Heart left ventricle (tissue), 13 donors: ENCODE results near the gene BBOX1.

ENCODE experiments used
- POLR2A ChIP-seq, 2 donors: fragments of 450-650 bp; IDR thresholded peaks; one replicate each; pipeline ENCODE4 v1.6.1; 2017; ENCODE audit warnings: antibody characterized with exemption in 2 of 2, mild to moderate bottlenecking in 2 of 2, moderate library complexity in 2 of 2
- TF ChIP-seq, protein P1 (sequence below), 12 donors: fragments of 200-600 bp; sonication (generic) in 4 of 12; IDR thresholded peaks; one replicate each; pipeline versions ENCODE4 v1.5.0 to v1.8.0; 2018 to 2022; ENCODE audit warnings: antibody characterized with exemption in 12 of 12, mild to moderate bottlenecking in 5 of 12
- donor health status: ischemic (EF 13 %, LVEDD 7.1; RV severe dilation, severe dysfunction).
- donor health status: DM: no; HTN: yes; CAD: no.
- donor health status: DM: no; HTN: no; CAD: no.
- donor health status: ischemic (EF 25% LVEDD 6.9; RV normal size, moderate dysfunction).
- donor health status: ischemic (EF 25% LVEDD 5.7; RV mildly dilated, moderate dysfunction).
- donor health status: ischemic (EF 35%, LVEDD 5.7; RV mildly dilated, moderate dysfunction).
- donor health status: nonischemic (EF 11% LVEDD 7.7; RV severe dilation, severe dysfunction).
- donor health status: DM: yes; HTN: yes; CAD: no.
- donor health status: PGD.
- donor health status: ischemic (EF 29% LVEDD 5.4; RV normal size, mild dysfunction).
- donor health status: nonischemic (EF 23%, LVEDD 6.1; RV moderate dilation, normal function).

DNA sequence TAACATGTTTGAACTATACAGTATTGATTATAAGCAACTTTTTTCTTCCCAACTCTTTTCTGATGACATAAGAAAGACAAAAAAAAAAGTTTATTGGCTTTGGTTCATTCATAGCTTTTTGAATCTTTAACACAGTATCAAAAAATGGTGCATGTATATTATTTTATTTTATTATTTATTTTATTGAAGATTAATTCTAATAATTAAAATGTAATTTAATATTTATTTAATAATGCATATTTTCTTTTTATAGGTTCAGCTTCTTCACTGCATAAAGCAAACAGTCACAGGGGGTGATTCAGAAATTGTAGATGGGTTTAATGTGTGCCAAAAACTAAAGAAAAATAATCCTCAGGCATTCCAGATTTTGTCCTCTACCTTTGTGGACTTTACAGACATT, 78.8 kb downstream of the BBOX1 start:
- TF ChIP-seq, protein P1, sequence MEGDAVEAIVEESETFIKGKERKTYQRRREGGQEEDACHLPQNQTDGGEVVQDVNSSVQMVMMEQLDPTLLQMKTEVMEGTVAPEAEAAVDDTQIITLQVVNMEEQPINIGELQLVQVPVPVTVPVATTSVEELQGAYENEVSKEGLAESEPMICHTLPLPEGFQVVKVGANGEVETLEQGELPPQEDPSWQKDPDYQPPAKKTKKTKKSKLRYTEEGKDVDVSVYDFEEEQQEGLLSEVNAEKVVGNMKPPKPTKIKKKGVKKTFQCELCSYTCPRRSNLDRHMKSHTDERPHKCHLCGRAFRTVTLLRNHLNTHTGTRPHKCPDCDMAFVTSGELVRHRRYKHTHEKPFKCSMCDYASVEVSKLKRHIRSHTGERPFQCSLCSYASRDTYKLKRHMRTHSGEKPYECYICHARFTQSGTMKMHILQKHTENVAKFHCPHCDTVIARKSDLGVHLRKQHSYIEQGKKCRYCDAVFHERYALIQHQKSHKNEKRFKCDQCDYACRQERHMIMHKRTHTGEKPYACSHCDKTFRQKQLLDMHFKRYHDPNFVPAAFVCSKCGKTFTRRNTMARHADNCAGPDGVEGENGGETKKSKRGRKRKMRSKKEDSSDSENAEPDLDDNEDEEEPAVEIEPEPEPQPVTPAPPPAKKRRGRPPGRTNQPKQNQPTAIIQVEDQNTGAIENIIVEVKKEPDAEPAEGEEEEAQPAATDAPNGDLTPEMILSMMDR (IDR thresholded peaks at IDR 0.05), result no peak
- TF ChIP-seq POLR2A (IDR thresholded peaks at IDR 0.05), result no peak
